ENCODE measurements around the gene CYTH1.

Gene CYTH1, protein sequence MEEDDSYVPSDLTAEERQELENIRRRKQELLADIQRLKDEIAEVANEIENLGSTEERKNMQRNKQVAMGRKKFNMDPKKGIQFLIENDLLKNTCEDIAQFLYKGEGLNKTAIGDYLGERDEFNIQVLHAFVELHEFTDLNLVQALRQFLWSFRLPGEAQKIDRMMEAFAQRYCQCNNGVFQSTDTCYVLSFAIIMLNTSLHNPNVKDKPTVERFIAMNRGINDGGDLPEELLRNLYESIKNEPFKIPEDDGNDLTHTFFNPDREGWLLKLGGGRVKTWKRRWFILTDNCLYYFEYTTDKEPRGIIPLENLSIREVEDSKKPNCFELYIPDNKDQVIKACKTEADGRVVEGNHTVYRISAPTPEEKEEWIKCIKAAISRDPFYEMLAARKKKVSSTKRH

DNA sequence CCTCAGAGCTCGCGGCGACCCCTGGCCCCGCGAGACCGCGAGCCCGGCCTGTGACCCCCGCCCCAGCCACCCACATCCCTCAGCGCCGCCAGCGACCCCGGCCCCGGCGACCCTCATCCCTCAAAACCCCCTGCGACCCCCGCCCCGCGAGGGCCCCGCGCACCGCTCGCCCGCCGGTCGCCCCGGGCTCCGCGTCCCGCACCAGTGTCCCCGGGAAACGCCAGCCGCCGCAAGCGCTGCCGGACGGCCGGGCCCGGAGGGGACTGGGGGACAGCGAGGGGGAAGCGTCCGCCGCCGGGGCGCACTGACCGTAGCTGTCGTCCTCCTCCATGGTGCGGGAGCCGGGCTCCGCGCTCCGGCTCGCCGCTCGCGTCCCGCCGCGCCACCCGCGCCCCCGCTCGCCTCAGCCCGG, at the start of gene CYTH1:
Gene CYTH1 (minus strand): TSS at position 381 of the 412 bp plus-strand sequence. CDS start 50 bp downstream, at position 331.
- no peak for DNase-seq (ENCODE audit: low read depth)

DNA sequence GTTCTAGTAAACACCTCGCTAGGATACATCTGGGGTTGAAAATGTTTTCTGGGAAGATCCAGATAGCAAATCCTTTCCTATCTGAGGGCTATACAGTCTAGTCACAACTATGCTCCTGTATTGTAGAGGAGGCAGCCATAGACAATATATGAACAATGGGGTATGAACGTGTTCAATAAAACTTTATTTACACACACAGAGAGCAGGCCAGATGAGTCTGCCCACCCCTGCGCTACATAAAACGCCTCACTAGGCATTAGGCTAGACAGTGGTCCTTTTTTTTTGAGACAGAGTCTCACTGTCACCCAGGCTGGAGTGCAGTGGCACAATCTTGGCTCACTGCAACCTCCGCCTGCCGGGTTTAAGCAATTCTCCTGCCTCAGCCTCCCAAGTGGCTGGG, 47.4 kb upstream of the CYTH1 start:
- DNase-seq (ENCODE audit: low read depth): no peak

DNA sequence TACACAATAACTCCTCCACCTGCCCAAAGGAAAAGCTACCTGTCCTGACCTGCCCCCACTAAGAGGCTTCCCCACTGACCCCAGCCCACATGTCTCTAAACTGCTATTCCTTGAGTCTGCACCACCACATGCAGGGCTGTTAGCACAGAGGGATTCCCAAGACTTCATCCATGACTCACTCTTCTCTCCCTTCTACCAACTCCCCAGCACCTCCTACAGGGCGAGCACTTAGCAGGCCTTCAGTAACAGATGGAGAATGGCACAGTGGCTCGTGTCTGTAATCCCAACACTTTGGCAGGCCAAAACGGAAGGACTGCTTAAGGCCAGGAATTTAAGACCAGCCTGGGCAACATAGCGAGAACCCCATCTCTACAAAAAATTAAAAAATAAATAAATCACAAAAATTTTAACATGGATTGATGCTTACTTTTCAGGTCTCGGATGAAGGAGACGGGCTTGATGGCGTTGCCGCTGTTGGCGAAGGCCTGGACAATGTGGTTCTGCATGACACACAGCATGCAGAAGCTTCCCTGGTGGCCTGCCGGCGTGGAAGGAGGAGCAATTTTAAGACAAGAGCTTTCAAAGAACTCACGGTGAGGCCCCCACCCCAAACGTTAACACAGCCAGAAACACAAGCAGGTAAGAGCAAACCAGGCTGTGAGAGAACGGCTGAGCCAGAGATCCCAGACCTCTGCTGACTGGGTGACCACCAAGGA, 46.6 kb upstream of the CYTH1 start:
- no peak for DNase-seq (ENCODE audit: low read depth)

DNA sequence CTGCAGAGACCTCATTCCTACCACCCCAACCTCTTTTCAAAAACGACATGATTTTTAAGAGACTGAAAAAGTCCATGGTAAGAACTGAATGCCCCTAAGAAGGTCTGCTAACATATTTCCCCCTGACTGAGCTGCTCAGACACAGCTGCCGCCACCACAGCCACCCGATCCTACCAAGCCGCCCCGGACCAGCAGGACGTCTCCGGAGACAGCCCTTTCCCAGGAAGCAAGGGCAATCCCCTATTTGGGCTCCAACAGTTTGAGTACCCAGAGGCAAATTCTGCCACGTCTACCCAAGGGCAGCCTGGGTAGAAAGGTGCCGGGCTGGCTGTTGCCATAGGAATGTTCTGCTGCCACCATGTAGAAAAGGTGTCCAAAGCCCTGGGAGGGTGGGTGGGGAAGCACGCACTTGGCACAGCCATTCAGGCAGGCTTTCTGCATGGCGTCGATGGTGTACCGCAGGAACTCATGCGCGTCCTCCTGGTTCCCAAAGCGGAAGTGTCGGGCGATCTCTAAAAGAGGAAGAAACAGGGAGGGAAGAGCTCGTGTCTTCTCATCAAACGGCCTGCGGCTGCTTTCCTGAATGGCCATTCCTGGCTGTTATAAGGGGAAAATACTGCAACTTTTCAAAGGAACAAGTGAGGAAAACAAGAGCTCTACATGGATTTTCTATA, 44.9 kb upstream of the CYTH1 start:
- no peak for DNase-seq (ENCODE audit: low read depth)

DNA sequence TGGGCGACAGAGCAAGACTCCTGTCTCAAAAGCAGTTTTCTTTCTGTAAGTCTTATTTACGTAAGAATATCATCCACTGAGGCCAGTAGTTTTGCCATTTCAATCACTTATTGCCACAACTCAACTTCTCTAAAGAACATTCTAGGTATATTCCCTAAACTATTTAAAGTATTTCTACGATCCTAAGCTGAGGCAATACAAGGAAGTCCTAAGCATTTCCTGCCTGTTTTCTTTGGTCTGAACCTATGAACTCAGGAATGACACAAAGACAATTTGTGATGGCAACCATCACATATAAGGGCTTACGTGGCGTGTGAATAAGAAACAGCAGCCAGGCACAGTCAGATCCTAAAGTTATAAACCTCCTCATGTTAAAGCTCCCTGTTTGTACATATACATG, 44.3 kb upstream of the CYTH1 start:
- no peak for DNase-seq (ENCODE audit: low read depth)

DNA sequence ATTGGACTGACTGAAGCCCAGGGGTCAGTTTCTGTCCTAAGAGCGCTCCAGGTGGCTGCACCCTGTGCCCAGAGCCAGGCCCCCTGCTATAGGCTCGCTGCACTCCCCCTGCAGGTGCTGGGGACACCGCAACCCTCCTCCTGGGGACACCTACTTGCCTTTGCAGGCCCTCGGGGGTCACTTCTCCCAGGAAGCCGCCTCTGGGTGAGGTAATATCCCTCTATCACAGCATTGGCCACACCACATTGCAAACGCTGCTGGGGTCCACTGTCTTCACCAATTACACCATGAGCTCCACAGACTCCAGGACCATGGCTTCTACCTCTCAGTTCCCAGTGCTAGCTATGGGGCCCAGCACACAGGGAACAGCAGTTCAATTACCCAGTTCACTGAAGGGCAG, 43.6 kb upstream of the CYTH1 start:
- DNase-seq (ENCODE audit: low read depth): no peak

DNA sequence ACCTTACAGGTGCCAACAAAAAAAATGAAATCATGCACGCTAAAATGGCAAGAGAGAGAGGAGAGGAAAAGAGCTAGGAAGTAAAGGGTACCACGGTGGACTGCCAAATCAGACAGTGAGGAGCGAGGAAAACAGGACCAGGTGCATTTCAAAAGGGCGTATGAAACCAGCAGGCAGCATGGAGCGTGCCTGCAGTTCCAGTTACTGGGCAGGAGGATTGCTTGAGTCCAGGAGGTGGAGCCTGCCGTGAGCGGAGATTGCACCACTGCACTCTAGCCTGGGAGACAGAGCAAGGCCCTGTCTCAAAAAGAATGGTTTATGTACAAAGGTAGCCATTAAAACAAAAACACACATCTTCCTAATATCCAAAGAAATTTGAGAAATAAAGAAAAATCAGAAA, 42.2 kb upstream of the CYTH1 start:
- DNase-seq (ENCODE audit: low read depth): no peak

DNA sequence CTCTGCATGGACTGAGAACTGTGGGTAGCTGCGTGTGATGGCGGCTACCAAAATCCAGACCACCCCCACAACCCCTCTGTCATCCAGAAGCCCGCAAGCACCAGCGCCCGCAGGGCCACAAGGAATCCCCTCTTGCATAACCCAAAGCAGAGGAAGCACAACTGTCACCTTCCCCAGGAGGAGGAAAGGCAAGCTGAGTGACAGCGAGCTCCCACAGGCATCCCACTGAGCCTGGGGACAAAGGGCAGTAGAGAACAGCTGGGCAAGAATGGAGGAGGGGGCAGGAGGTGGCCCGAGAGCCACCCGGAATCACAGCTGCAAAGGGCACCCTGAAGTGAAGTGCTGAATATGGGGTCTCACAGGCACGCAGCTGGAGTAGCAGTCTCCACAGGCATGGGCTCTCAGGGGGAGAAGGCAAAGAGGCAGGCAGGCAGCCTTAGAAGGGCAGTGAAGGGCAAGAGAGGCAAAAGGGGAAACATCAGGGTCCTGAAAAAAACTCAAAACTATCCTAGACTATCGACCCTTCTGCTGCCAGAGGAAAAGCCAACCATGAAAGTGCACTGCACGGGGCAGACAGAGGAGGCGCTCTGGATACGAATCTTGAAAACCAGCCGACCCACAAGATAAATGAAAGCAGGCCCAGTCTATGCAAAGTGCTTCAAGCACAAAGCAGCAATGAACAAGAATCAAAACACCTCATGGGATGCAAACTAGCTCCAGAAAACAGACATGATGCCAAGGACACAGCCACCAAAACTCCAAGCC, 41.4 kb upstream of the CYTH1 start:
- no peak for DNase-seq (ENCODE audit: low read depth)

DNA sequence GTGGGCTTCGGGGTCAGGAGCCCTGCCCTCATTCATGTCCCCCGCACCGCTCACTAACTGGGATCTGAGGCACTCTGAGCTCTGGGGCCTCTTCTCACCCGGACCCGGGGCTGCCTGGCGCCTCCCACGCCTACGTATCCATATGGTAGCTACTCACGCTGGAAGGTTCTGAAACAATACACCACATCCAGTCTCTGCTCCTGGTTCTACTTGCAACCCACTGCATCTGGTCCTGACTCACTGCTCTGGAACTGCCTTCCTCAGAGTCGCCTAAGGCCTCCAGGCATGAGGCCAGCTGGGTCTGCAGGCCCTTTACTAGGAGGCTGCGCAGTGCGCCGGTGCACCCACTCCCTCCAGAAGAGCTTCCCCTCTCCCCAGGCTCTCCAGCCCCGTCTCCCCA, 40.5 kb upstream of the CYTH1 start:
- DNase-seq (ENCODE audit: low read depth): no peak

DNA sequence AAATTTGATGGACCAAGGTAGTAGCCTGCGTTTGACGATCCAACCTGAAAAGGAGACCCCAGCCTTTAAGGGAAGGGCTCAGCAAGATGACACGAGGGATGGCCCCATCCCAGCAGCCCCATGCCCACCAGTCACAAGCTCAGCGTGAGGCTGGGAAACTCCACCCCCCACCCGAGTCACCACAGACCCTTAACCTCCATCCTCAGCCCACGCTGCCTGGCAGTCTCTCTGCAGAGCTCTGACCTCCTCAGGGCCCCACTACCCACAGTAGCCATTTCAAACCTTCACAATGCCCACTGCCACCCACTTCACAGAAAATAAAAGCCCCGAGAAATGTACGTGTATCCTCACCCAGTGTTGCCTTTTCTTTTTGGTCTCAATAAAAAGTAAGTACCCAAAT, 39.9 kb upstream of the CYTH1 start:
- DNase-seq (ENCODE audit: low read depth): no peak

DNA sequence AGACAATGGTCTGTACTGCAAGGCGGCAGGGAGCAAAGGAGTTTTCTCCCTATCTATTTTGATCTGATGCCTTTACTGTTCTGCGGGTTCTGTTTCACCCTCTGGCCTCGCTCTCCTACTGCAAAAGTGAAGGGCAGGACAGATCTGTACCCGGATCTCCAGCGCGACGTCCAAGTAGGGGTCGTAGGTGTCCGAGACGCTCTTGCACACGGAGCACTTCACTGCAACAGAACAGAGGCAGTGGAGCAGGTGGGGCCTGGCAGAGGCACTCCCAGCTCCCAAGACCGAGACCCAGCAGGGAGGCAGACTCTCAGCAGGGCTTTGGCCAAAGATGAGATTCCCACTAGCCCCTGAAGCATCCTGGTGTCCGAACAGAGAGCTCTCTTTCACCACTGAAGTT, 38.8 kb upstream of the CYTH1 start:
- DNase-seq (ENCODE audit: low read depth): no peak

DNA sequence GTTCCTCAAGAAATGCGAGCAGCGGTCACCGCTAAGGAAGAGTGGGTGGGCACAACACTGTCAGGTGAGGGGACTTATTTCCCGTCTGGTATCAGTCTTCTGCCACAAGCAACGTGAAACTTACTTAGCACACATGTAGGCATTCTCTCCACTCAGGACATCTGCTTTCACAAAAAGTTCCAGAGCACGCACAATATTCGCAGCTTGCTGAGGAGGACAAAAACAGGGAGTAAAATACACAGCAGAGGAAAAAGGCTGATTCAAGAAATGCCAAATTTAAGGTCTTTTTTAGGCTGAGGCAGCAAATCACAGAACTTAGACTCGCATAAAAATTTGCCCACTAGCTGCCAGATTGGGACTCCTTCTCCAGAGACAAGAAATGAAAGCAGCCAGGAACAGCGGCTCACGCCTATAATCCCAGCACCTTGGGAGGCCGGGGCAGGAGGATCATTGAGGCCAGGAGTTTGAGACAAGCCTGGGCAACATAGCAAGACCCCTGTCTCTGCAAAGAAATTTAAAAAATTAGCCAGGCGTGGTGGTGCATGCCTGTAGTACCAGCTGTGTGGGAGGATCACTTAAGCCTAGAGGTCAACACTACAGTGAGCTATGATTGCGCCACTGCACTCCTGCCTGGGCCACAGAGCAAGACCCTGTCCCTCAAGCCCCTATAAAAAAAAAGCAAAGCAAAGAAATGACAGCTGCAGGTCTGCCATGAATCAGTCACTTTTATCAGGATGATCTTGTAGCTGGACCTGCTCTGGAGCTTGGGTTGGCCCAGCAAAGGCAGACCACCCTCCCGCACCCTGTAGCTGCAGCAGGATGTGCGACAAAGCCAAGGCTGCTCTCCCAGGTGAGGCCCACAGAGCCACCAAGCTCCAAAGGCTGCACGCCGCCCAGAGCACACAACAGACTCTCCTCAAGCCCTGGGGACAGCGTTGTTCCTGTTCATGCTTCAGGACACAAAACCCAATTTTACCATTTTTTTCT, 38.0 kb upstream of the CYTH1 start:
- DNase-seq (ENCODE audit: low read depth): no peak

DNA sequence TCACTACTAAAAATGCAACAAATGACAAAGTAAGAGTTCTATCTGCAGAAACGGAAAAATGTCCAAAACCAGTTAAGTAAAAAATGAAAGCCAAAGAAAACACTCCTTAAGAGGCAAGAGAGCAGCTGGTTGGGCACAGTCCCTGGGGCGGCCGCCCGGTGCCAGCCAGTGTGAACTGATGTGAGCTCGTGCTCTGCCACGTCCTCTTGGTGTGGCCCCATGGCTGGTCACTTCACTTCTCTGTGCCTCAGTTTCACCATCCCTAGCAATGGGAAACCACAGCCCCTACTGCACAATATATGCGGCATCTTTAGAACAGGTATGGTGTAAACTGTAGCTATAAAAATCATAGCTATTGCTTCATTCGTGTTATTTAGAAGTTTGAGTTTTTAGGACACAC, 37.3 kb upstream of the CYTH1 start:
- no peak for DNase-seq (ENCODE audit: low read depth)

DNA sequence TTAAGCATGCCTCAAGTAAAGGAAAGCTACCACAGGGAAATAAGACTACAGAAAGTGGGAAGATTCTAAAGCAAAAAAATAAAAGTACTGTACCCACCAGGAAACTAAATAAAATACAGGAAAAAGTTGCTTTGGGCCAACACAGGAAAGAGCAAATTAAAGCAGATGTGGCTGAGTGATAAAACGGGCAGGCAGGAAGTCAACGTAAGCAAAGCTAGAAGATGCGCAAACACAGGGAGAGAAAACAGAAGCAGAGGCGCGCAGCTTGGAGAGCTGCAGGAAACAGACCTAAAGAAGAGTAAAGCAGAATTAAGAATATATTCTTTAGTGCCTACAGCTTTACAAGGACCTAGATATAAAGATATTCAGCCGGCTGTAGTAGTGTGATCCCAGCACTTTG, 36.9 kb upstream of the CYTH1 start:
- no peak for DNase-seq (ENCODE audit: low read depth)

DNA sequence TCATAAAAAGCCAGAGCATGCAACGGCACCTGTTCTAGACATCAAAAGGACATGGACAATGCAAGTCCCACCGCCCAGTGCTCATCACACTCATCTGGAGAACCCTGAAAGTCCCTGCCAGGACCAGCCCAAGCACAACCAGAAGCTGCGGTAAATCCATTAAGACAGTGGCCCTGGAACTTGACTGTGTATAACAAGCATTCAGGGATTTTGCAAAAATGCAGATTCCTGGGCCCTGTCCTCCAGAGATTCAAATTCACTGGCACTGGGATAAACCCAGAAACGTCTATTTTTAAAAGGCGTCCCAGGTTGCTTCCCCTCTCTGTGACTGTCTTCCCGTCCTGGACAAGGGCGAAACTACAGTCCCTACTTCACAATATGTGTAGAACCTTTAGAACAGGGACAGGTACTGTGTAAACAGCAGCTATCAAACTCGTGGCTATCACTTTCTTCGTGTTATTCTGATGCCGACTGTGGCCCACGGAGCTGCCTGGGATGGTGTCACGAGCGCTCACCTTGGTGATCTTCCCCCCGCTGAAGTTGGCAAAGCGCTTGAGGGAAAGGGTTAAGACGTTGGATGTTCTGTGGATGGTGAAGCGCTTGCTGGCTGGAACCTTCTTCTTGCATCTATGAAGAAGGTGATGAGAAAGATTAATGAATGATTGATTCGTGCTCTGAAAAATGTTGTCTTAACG, 36.2 kb upstream of the CYTH1 start:
- DNase-seq (ENCODE audit: low read depth): no peak

DNA sequence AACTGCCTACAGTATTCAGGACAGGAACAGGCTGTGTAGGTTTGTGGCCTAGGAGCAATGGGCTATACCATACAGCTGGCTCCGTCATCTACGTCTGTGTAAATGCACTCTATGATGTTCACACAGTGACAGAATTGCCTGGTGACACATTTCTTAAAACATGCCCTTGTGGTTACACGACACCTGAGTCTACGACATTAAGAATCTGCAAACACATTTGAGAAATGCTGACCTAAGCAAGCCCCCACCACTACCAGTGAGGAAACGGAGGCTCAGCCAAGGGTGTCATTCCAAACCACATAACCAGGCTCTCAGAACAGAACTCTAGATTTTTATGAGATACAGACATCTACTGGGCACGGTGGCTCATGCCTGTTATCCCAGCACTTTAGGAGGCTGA, 35.0 kb upstream of the CYTH1 start:
- DNase-seq (ENCODE audit: low read depth): peak; percentile 33

DNA sequence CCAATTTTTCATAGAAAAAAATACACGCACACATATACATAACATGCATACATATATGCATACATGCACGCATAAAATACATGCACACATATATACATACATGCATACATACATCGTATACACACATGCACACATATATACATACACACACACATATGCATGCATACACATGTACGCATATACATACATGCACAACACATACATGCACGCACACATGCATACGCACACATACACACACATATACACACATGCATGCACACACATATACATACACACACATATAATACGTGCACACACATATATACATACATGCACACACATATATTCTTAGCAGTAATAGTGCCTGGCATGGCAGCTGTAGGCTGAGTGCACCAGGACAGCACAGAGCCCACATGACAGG, 33.6 kb upstream of the CYTH1 start:
- no peak for DNase-seq (ENCODE audit: low read depth)

DNA sequence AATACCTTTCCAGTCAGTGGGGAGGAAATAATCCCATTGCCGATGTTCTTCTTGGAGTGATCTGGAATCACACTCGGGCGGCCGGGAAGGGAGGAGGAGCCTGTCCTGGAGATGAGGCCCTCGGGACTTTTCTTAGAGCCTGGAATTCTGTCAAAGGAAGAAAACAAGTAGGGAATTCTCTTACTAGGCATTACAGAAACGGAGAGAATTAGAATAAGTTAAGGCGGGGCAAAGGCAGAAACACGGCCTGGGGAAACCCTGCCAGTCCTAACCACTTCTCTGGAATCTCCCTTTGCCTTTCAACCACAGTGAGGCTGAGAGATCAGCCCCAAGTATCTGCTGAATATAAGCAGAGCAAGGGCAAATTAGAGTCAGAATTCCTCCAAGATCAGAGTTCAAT, 30.8 kb upstream of the CYTH1 start:
- no peak for DNase-seq (ENCODE audit: low read depth)

DNA sequence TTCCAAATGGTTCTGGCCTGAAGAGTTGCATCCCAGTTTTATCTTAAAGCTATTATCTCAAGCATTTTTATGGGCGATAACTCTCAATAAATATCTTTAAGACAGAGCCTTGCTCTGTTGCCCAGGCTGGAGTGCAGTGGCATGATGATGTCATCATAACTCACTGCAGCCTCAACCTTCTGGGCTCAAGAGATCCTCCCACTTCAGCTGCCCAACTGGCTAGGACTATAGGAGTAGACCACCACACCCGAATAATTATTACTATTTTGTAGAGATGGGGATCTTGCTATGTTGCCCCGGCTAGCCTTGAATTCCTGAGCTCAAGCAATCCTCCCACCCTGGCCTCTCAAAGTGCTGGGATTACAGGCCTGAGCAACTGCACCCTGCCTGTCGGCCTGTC, 26.1 kb upstream of the CYTH1 start:
- no peak for DNase-seq (ENCODE audit: low read depth)

DNA sequence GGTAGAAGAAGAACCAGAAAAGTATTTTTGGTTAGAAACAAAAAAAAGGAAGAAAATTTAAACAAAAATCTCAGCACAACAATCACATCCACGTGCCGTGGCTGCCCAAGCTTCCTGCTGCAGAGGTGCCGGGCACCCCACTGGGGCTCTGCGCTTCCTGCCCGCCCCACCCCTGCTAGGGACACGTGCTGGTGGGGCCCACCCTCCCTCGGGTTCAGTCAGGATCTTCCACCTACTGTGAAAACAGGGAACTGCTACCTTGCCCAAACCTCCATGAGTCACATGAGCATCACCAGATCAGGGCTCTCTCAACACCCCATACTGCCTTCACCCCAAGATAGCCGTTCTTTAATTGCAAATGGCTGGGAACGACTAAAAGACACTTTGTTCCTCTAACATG, 24.4 kb upstream of the CYTH1 start:
- DNase-seq (ENCODE audit: low read depth): peak; percentile 56

DNA sequence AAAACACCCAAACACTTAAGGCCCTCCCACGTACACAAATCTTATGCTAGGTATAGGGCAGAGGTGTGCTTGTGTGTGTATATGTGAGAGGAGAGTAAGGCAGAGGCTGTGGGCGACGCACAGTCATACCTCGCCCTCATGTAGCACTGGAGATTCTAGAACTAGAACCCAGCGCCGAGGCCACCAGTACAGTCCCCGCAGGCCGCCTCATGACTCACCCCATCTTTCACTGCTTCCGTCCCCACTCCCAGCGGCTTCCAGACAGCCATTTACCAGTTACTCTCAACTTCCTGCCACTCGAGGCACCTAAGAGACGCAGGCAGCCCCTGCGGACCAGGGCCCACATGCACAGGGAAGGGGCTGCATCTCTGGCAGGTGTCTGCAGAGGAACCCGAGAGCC, 23.2 kb upstream of the CYTH1 start:
- peak; percentile 55 for DNase-seq (ENCODE audit: low read depth)
